Activated T-helper 1 cell treated with anti-CD3 and anti-CD28 coated beads, Interleukin-12 subunit alpha, Interleukin-12 subunit beta, Interleukin-2, Interleukin-4 antibody, amounts not matched to agents 30 ng/mL and 10 ng/mL and 1 ng/mL, durations not matched to agents 14 hours and 24 hours and 36 hours (primary cell): Measurements from ENCODE around the gene EXT2. TPM values are rescaled to one million over a fixed set of nuclear protein-coding genes. Genes with fewer than 3 reads are reported as not detected.
A peak's percentile ranks its signal among the peaks of the same experiment; 100 is the strongest.

Experiments
- DNase-seq: peaks from one replicate; pipeline ENCODE4 v3.0.0; 2021; ENCODE audit warnings: low spot score
- H3K27ac Mint-ChIP-seq: one replicate; pipeline ENCODE4 v1.8.0; 2021; ENCODE audit warnings: mild to moderate bottlenecking, mixed read lengths
- H3K27me3 Mint-ChIP-seq: one replicate; pipeline ENCODE4 v1.8.0; 2022; ENCODE audit warnings: mild to moderate bottlenecking, moderate library complexity, mixed read lengths; ENCODE audit not compliant: insufficient read depth
- H3K36me3 Mint-ChIP-seq: one replicate; pipeline ENCODE4 v1.8.0; 2021; ENCODE audit warnings: low read depth, mixed read lengths
- H3K4me1 Mint-ChIP-seq: one replicate; pipeline ENCODE4 v1.8.0; 2021; ENCODE audit warnings: low read depth, mixed read lengths
- H3K4me3 Mint-ChIP-seq: one replicate; pipeline ENCODE4 v1.8.0; 2021; ENCODE audit warnings: mild to moderate bottlenecking, moderate library complexity, mixed read lengths
- H3K9me3 Mint-ChIP-seq: one replicate; pipeline ENCODE4 v1.8.0; 2021; ENCODE audit warnings: mixed read lengths
- intact Hi-C: fragments of 100-400 bp; cut with micrococcal nuclease; formaldehyde crosslinking; loops from one replicate; pipeline ENCODE4 v1.15.1; 2024
- total RNA-seq: library from RNA; stranded (reverse); gene quantifications from 2 replicates; pipeline ENCODE4 v1.2.3, GENCODE V29; 2022

EXT2 gene
- total RNA-seq, 1 donor from 2014 or later, result 35.6 TPM

DNA sequence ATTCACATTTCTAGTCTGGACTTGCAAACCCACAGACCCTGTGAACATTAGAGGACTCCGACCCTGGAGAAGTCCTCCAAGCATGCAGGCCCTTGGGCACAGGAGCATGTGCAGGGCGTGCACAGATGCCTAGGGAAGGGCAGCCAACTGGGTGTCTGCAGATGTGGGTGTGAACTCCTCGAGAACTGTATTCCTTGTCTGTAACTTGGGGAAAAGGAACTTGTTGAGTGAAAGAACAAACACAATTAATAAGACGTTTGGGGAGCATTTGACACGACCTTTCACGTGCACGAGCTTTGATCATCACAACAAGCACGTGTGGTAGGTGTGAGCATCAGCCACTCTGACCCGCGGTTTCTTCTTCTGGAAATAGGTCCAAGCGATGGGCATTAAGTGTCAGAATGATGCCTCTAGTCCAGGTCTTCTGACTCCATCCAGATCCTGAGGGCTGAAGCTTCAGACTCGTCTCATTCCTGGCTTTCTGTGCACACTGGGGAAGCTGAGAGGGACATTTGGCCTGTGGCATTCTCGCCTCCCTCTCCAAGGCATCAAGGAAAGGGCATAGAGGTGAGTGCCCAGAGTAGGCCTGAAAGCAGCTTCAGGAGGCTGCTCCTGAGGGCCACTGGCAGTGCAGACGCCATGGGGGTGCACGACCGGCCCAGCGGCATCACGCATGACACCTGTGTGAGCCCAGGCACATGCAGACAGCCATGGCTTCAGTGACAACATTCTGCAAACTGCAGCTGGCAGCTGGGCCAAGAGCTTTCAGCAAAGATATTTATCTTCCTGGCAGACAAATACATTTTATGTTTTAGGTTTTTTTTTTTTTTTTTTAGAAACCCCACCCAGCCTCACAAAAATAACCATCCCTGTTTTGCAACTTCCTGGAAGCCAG is 182.0 kb downstream of the EXT2 start:
- Mint-ChIP-seq H3K9me3 (no peaks in the 10 kb centered on the region), H3K4me3 (no peak overlapping the region), H3K36me3 (no peaks in the 10 kb centered on the region), H3K27me3 (peaks cover 1% of the 10 kb centered on the region), H3K4me1 (no peaks in the 10 kb centered on the region), H3K27ac (no peak overlapping the region)
- no peak for DNase-seq
- intact Hi-C loops, result no loop called here

DNA sequence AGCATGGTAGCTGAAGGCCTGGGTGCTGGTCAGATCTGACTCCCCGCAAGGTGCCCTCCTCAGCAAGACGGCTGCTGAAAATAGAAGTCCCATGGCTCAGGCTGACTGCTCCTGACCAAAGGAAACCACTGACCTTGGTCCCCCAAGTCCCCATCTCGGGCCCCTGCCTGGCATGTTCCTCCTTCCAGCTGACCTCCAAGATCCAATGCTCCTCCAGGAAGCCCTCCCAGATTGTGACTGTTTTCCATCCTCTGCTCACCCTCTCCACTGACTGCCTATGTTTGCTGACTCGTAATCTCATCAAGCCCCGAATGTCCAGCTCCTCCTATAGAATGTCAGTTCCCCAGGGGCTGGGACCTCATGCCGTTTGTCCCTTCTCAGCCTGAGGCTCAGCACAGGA is 184.0 kb downstream of the EXT2 start:
- intact Hi-C loops, result no loop called here
- Mint-ChIP-seq H3K27me3 (no peaks in the 10 kb centered on the region), H3K4me1 (no peaks in the 10 kb centered on the region), H3K9me3 (no peaks in the 10 kb centered on the region), H3K4me3 (no peak overlapping the region), H3K27ac (no peak overlapping the region), H3K36me3 (no peaks in the 10 kb centered on the region)
- no peak for DNase-seq

DNA sequence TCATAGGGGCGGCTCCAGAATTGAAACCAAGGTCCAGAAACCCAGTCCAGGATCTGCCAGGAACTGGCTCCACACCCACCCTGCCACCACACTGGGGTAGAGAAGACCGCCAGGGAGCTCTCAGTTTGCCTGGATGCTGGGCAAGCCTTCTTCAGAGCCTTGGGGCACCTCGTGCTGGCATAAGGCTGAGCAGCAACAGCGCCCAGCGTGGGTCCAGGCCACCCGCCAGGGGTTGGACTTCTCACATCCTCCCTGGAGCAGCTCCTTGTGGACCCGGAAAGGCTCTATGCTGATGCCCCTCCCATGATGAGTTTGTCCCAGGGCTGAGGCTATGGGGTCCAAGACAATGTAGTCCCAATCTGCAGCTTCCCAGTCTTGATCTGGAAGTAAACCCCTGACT is 184.8 kb downstream of the EXT2 start:
- Mint-ChIP-seq H3K27me3 (no peaks in the 10 kb centered on the region), H3K36me3 (no peaks in the 10 kb centered on the region), H3K4me1 (no peaks in the 10 kb centered on the region), H3K27ac (no peak overlapping the region), H3K9me3 (no peaks in the 10 kb centered on the region), H3K4me3 (no peak overlapping the region)
- intact Hi-C loops, result loop anchor here (10.0 kb wide), 2 partner anchors 145 to 345 kb away; no protein-coding TSS in a partner anchor
- DNase-seq, result no peak

- Mint-ChIP-seq H3K27ac (no peak overlapping the region), H3K4me3 (no peak overlapping the region), H3K9me3 (no peaks in the 10 kb centered on the region), H3K4me1 (no peaks in the 10 kb centered on the region), H3K36me3 (no peaks in the 10 kb centered on the region), H3K27me3 (no peaks in the 10 kb centered on the region)
- no peak for DNase-seq
- intact Hi-C loops, result loop anchor here (10.0 kb wide), 2 partner anchors 146 to 344 kb away; no protein-coding TSS in a partner anchor
Observed at GRCh38 chr11:44281151-44281550, 185.7 kb downstream of the EXT2 start.

DNA sequence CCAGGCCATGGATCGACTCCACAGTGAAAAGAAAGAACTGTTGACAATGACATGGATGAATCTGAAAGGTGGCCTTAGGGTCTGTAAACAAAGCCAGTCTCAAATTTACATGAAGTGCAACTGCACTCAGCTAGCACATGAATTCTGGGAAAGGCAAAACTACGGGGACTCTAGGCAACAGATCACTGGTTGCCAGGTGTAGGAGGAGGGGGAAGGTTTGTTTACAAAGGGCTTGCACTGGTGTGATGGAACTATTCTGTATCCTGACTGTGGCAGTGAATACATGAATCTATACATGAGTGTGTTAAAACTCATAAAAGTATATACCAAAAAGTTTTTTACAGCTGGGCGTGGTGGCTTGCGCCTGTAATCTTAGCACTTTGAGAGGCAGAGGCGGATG is 187.1 kb downstream of the EXT2 start:
- no peaks in the 10 kb centered on the region for H3K9me3 Mint-ChIP-seq
- H3K27me3 Mint-ChIP-seq, result peaks cover 2% of the 10 kb centered on the region
- H3K36me3 Mint-ChIP-seq, result no peaks in the 10 kb centered on the region
- DNase-seq, result no peak
- no peaks in the 10 kb centered on the region for H3K4me1 Mint-ChIP-seq
- no peak overlapping the region for H3K4me3 Mint-ChIP-seq
- intact Hi-C loops, result loop anchor here (10.0 kb wide), 2 partner anchors 148 to 342 kb away; no protein-coding TSS in a partner anchor
- no peak overlapping the region for H3K27ac Mint-ChIP-seq

- intact Hi-C loops, result loop anchor here (1.0 to 10.0 kb wide), 6 partner anchors 151 to 626 kb away; no protein-coding TSS in a partner anchor
- no peaks in the 10 kb centered on the region for H3K4me1 Mint-ChIP-seq
- H3K36me3 Mint-ChIP-seq, result no peaks in the 10 kb centered on the region
- H3K4me3 Mint-ChIP-seq, result no peak overlapping the region
- H3K27me3 Mint-ChIP-seq, result peaks cover 9% of the 10 kb centered on the region
- no peak for DNase-seq
- H3K9me3 Mint-ChIP-seq, result no peaks in the 10 kb centered on the region
- H3K27ac Mint-ChIP-seq, result no peak overlapping the region
Observed at GRCh38 chr11:44285756-44286155, 190.3 kb downstream of the EXT2 start.

GRCh38 chr11:44286268-44286880 is 190.9 kb downstream of the EXT2 start:
- intact Hi-C loops, result loop anchor here (1.0 to 10.0 kb wide), 6 partner anchors 152 to 625 kb away; no protein-coding TSS in a partner anchor

GRCh38 chr11:44286911-44287310 is 191.4 kb downstream of the EXT2 start:
- no peak overlapping the region for H3K27ac Mint-ChIP-seq
- no peaks in the 10 kb centered on the region for H3K36me3 Mint-ChIP-seq

More at GRCh38 chr11:44286268-44286880, 190.9 kb downstream of the EXT2 start:
- Mint-ChIP-seq H3K9me3 (no peaks in the 10 kb centered on the region), H3K36me3 (no peaks in the 10 kb centered on the region), H3K27ac (no peak overlapping the region), H3K4me1 (no peaks in the 10 kb centered on the region), H3K27me3 (peaks cover 14% of the 10 kb centered on the region), H3K4me3 (no peak overlapping the region)
- peak; percentile 38 for DNase-seq

GRCh38 chr11:44288133-44288526 is 192.7 kb downstream of the EXT2 start:
- H3K27ac Mint-ChIP-seq, result no peak overlapping the region
- no peak for DNase-seq
- H3K9me3 Mint-ChIP-seq, result no peaks in the 10 kb centered on the region
- peaks cover 14% of the 10 kb centered on the region for H3K27me3 Mint-ChIP-seq
- H3K4me3 Mint-ChIP-seq, result no peak overlapping the region
- intact Hi-C loops, result loop anchor here (10.0 kb wide), 2 partner anchors 153 to 337 kb away; no protein-coding TSS in a partner anchor
- no peaks in the 10 kb centered on the region for H3K36me3 Mint-ChIP-seq
- no peaks in the 10 kb centered on the region for H3K4me1 Mint-ChIP-seq

More at GRCh38 chr11:44286911-44287310, 191.4 kb downstream of the EXT2 start:
- Mint-ChIP-seq H3K4me1 (no peaks in the 10 kb centered on the region), H3K9me3 (no peaks in the 10 kb centered on the region), H3K4me3 (no peak overlapping the region), H3K27me3 (peaks cover 14% of the 10 kb centered on the region)
- no peak for DNase-seq
- intact Hi-C loops, result loop anchor here (1.0 to 10.0 kb wide), 6 partner anchors 152 to 624 kb away; no protein-coding TSS in a partner anchor

- Mint-ChIP-seq H3K27ac (no peak overlapping the region), H3K9me3 (no peaks in the 10 kb centered on the region)
Observed at GRCh38 chr11:44290208-44290607, 194.7 kb downstream of the EXT2 start.

More at GRCh38 chr11:44290208-44290607, 194.7 kb downstream of the EXT2 start:
- Mint-ChIP-seq H3K4me1 (no peaks in the 10 kb centered on the region), H3K27me3 (peaks cover 14% of the 10 kb centered on the region), H3K36me3 (no peaks in the 10 kb centered on the region), H3K4me3 (no peak overlapping the region)
- no peak for DNase-seq
- intact Hi-C loops, result no loop called here

Other genes starting within 250 kb of the EXT2 start
- gene ALKBH3, start 214.8 kb upstream of the EXT2 start, total RNA-seq, result 32.7 and 38.1 TPM in 2 replicates
- gene C11orf96, start 153.0 kb upstream of the EXT2 start, total RNA-seq, result 3.0 and 3.7 TPM in 2 replicates
- gene ACCSL, start 47.7 kb upstream of the EXT2 start, total RNA-seq, result not detected in 2 replicates
- gene ACCS, start 29.4 kb upstream of the EXT2 start, total RNA-seq, result 14.7 and 18.1 TPM in 2 replicates
- not detected in 2 replicates for gene ALX4, start 214.5 kb downstream of the EXT2 start, total RNA-seq